H9 (cell line): Measurements from ENCODE around the gene SEC11A. TPM values are rescaled to one million over a fixed set of nuclear protein-coding genes. Genes with fewer than 3 reads are reported as not detected.

Experiments
- DNase-seq: peaks from one replicate; pipeline ENCODE4 v3.0.0-alpha.2; 2017
- H2AFZ ChIP-seq: one replicate; pipeline ENCODE4 v1.6.1; 2013; ENCODE audit warnings: mild to moderate bottlenecking, low read length, control low read depth, moderate library complexity
- H2AK5ac ChIP-seq: 2 replicates; pipeline ENCODE4 v1.6.1; 2013; ENCODE audit warnings: low read length, control low read depth, mixed read lengths; ENCODE audit not compliant: insufficient read length
- H2BK120ac ChIP-seq: one replicate; pipeline ENCODE4 v1.6.1; 2013; ENCODE audit warnings: low read depth, mild to moderate bottlenecking, low read length, control low read depth, inconsistent platforms; ENCODE audit not compliant: poor library complexity, severe bottlenecking
- H2BK12ac ChIP-seq: 2 replicates; pipeline ENCODE4 v1.6.1; 2013; ENCODE audit warnings: low read length, control low read depth, mixed read lengths, low read depth; ENCODE audit not compliant: insufficient read length
- H2BK15ac ChIP-seq: 2 replicates; pipeline ENCODE4 v1.6.1; 2013; ENCODE audit warnings: low read depth, low read length, control low read depth
- H2BK20ac ChIP-seq: one replicate; pipeline ENCODE4 v1.6.1; 2013; ENCODE audit warnings: low read depth, mild to moderate bottlenecking, low read length, control low read depth, inconsistent platforms; ENCODE audit not compliant: poor library complexity, severe bottlenecking
- H2BK5ac ChIP-seq: 2 replicates; pipeline ENCODE4 v1.6.1; 2013; ENCODE audit warnings: low read length, control low read depth, mixed read lengths; ENCODE audit not compliant: insufficient read length
- H3K14ac ChIP-seq: 2 replicates; pipeline ENCODE4 v1.6.1; 2013; ENCODE audit warnings: low read length, control low read depth; ENCODE audit not compliant: insufficient read depth
- H3K18ac ChIP-seq: 2 replicates; pipeline ENCODE4 v1.6.1; 2013; ENCODE audit warnings: low read depth, mild to moderate bottlenecking, mixed read lengths, low read length, control low read depth; ENCODE audit not compliant: insufficient read length
- H3K23ac ChIP-seq: 2 replicates; pipeline ENCODE4 v1.6.1; 2013; ENCODE audit warnings: low read length, control low read depth, mixed read lengths, low read depth; ENCODE audit not compliant: insufficient read length
- H3K23me2 ChIP-seq: 2 replicates; pipeline ENCODE4 v1.6.1; 2013; ENCODE audit warnings: low read depth, mild to moderate bottlenecking, mixed read lengths, low read length, control low read depth; ENCODE audit not compliant: insufficient read length, poor library complexity, severe bottlenecking
- H3K27ac ChIP-seq: 2 replicates; pipeline ENCODE4 v1.5.1; 2013; ENCODE audit warnings: low read length, control low read depth, mixed read lengths, low read depth; ENCODE audit not compliant: insufficient read length
- H3K27me3 ChIP-seq: 2 replicates; pipeline ENCODE4 v1.6.1; 2013; ENCODE audit warnings: low read length, control low read depth, inconsistent platforms; ENCODE audit not compliant: insufficient read depth
- H3K4ac ChIP-seq: 2 replicates; pipeline ENCODE4 v1.6.1; 2013; ENCODE audit warnings: low read depth, mild to moderate bottlenecking, control low read depth, inconsistent platforms, low read length, moderate library complexity
- H3K4me1 ChIP-seq: 2 replicates; pipeline ENCODE4 v1.6.1; 2013; ENCODE audit warnings: low read length, control low read depth, inconsistent platforms; ENCODE audit not compliant: insufficient read depth
- H3K4me2 ChIP-seq: 2 replicates; pipeline ENCODE4 v1.6.1; 2013; ENCODE audit warnings: low read length, control low read depth, mixed read lengths; ENCODE audit not compliant: insufficient read length, insufficient read depth
- H3K56ac ChIP-seq: 2 replicates; pipeline ENCODE4 v1.6.1; 2013; ENCODE audit warnings: low read depth, mild to moderate bottlenecking, mixed read lengths, low read length, control low read depth; ENCODE audit not compliant: insufficient read length
- H3K79me1 ChIP-seq: 2 replicates; pipeline ENCODE4 v1.6.1; 2013; ENCODE audit warnings: low read depth, mild to moderate bottlenecking, moderate library complexity, low read length, control low read depth, inconsistent platforms; ENCODE audit not compliant: insufficient read depth, poor library complexity, severe bottlenecking
- H3K79me2 ChIP-seq: 2 replicates; pipeline ENCODE4 v1.6.1; 2013; ENCODE audit warnings: low read length, control low read depth, inconsistent platforms; ENCODE audit not compliant: insufficient read depth
- H3K9ac ChIP-seq: 2 replicates; pipeline ENCODE4 v1.6.1; 2013; ENCODE audit warnings: low read length, control low read depth, mixed read lengths; ENCODE audit not compliant: insufficient read length; ENCODE audit errors: extremely low read depth
- H3K9me3 ChIP-seq: one replicate; pipeline ENCODE4 v1.6.1; 2013; ENCODE audit warnings: low read depth, low read length, inconsistent platforms; ENCODE audit not compliant: control insufficient read depth
- H3T11ph ChIP-seq: one replicate; pipeline ENCODE4 v1.6.1; 2013; ENCODE audit warnings: mild to moderate bottlenecking, low read length, control low read depth, inconsistent platforms
- H4K20me1 ChIP-seq: one replicate; pipeline ENCODE4 v1.6.1; 2013; ENCODE audit not compliant: control insufficient read depth, insufficient read length, insufficient read depth
- H4K5ac ChIP-seq: 2 replicates; pipeline ENCODE4 v1.6.1; 2013; ENCODE audit warnings: low read depth, mild to moderate bottlenecking, mixed read lengths, low read length, control low read depth; ENCODE audit not compliant: insufficient read length
- H4K8ac ChIP-seq: replicated peaks from 2 replicates; pipeline ENCODE4 v1.6.1; 2013; ENCODE audit warnings: low read length, control low read depth, mixed read lengths, low read depth; ENCODE audit not compliant: insufficient read length
- H4K91ac ChIP-seq: 2 replicates; pipeline ENCODE4 v1.6.1; 2013; ENCODE audit warnings: low read depth, mild to moderate bottlenecking, moderate library complexity, mixed read lengths, low read length, control low read depth; ENCODE audit not compliant: insufficient read length
- H3K27ac Mint-ChIP-seq, 3 experiments: 2 replicates in 2 of 3; 3 replicates in 1 of 3; pipeline ENCODE4 v1.8.0; 2020 to 2021; ENCODE audit warnings: mixed read lengths in 3 of 3, mild to moderate bottlenecking in 1 of 3, moderate library complexity in 1 of 3
- H3K27me3 Mint-ChIP-seq: 2 replicates; pipeline ENCODE4 v1.8.0; 2021; ENCODE audit warnings: low read depth, mild to moderate bottlenecking, moderate library complexity, mixed read lengths
- H3K36me3 Mint-ChIP-seq, 3 experiments: 2 replicates in 2 of 3; 3 replicates in 1 of 3; pipeline ENCODE4 v1.8.0; 2020 to 2021; ENCODE audit warnings: low read depth in 3 of 3, mixed read lengths in 3 of 3; ENCODE audit not compliant: insufficient read depth in 1 of 3
- H3K4me1 Mint-ChIP-seq, 2 experiments: 2 replicates each; pipeline ENCODE4 v1.8.0; 2020; ENCODE audit warnings: mixed read lengths in 2 of 2
- H3K4me3 Mint-ChIP-seq, 2 experiments: 2 replicates in 1 of 2; 3 replicates in 1 of 2; pipeline ENCODE4 v1.8.0; 2020 to 2021; ENCODE audit warnings: mild to moderate bottlenecking in 2 of 2, mixed read lengths in 2 of 2, moderate library complexity in 1 of 2
- H3K9me3 Mint-ChIP-seq, 2 experiments: 2 replicates in 1 of 2; 3 replicates in 1 of 2; pipeline ENCODE4 v1.8.0; 2020; ENCODE audit warnings: mild to moderate bottlenecking in 2 of 2, mixed read lengths in 2 of 2, moderate library complexity in 1 of 2
- CTCF ChIP-seq: fragments of 200-600 bp; sonication (generic); conservative IDR thresholded peaks from 3 replicates; pipeline ENCODE4 v1.8.0; 2021; ENCODE audit warnings: antibody characterized with exemption, mild to moderate bottlenecking
- WGBS: extraction: QIAGEN DNeasy Blood & Tissue Kit; methylation state at CpG from one replicate; pipeline ENCODE4 v1.1.7; 2013; ENCODE audit warnings: missing lambda C conversion rate, low lambda C conversion rate, mixed read lengths; ENCODE audit not compliant: insufficient read length; ENCODE audit errors: extremely low coverage; 5-methylcytosine and 5-hydroxymethylcytosine counted together
- total RNA-seq: library from RNA; stranded (reverse); gene quantifications from 2 replicates; pipeline ENCODE4 v1.2.1, GENCODE V29; 2021

Gene SEC11A
- total RNA-seq, 1 experiment from 2014 or later, result 250 TPM

GRCh38 chr15:84715441-84716035, 401 bp downstream of the SEC11A start:
- Histone ChIP-seq H4K20me1 (no peaks in the 10 kb centered on the region), H3K27ac (peak overlapping the region; percentile 2), H3K14ac (peak overlapping the region; percentile 30), H3K9ac (peak overlapping the region; percentile 93), H3K27me3 (no peaks in the 10 kb centered on the region), H3T11ph (no peak overlapping the region), H2BK5ac (no peak overlapping the region), H3K79me1 (peaks cover 10% of the 10 kb centered on the region), H3K79me2 (peaks cover 24% of the 10 kb centered on the region; the same call in 1 of the 2 replicates), H3K4me1 (no peaks in the 10 kb centered on the region), H4K8ac (no peak overlapping the region), H2BK20ac (no peak overlapping the region), H3K4me2 (peak overlapping the region; percentile 93), H2AK5ac (no peak overlapping the region), H3K23me2 (peaks cover 4% of the 10 kb centered on the region), H3K18ac (peak overlapping the region; percentile 3), H4K5ac (no peak overlapping the region), H4K91ac (no peak overlapping the region), H3K4ac (no peak overlapping the region), H3K23ac (no peak overlapping the region), H2BK12ac (no peak overlapping the region), H2BK120ac (no peak overlapping the region), H3K9me3 (no peaks in the 10 kb centered on the region), H2AFZ (no peak overlapping the region), H2BK15ac (no peak overlapping the region), H3K56ac (no peak overlapping the region)
- WGBS, result no CpG with 5 or more reads among the region's 36 CpGs
- peak overlapping the region; percentile 98 to 99 (median 99) for H3K27ac Mint-ChIP-seq
- H3K9me3 Mint-ChIP-seq, result peaks cover 0 to 3% of the 10 kb centered on the region in 2 experiments; a peak in 1 of 5 replicates
- peak overlapping the region; percentile 91 to 99 for H3K4me3 Mint-ChIP-seq
- peaks cover 9 to 26% (median 10%) of the 10 kb centered on the region in 3 experiments for H3K36me3 Mint-ChIP-seq
- no peaks in the 10 kb centered on the region for H3K27me3 Mint-ChIP-seq
- TF ChIP-seq CTCF, result no peak
- DNase-seq, result no peak
- peaks cover 16% of the 10 kb centered on the region in 2 experiments for H3K4me1 Mint-ChIP-seq
